Dedifferentiated amniotic fluid mesenchymal stem cell (primary cell): ENCODE data around the gene KIF4B.
A peak's percentile ranks its signal among the peaks of the same experiment; 100 is the strongest.
"Not testable (repeated sequence)": the region's sequence is repeated elsewhere in the genome, so short reads cannot be mapped to it uniquely, and the experiment has no call there.

ENCODE experiments used
- DNase-seq: peaks from one replicate; pipeline ENCODE4 v3.0.0-alpha.2; 2016; ENCODE audit errors: extremely low spot score

Gene KIF4B, protein sequence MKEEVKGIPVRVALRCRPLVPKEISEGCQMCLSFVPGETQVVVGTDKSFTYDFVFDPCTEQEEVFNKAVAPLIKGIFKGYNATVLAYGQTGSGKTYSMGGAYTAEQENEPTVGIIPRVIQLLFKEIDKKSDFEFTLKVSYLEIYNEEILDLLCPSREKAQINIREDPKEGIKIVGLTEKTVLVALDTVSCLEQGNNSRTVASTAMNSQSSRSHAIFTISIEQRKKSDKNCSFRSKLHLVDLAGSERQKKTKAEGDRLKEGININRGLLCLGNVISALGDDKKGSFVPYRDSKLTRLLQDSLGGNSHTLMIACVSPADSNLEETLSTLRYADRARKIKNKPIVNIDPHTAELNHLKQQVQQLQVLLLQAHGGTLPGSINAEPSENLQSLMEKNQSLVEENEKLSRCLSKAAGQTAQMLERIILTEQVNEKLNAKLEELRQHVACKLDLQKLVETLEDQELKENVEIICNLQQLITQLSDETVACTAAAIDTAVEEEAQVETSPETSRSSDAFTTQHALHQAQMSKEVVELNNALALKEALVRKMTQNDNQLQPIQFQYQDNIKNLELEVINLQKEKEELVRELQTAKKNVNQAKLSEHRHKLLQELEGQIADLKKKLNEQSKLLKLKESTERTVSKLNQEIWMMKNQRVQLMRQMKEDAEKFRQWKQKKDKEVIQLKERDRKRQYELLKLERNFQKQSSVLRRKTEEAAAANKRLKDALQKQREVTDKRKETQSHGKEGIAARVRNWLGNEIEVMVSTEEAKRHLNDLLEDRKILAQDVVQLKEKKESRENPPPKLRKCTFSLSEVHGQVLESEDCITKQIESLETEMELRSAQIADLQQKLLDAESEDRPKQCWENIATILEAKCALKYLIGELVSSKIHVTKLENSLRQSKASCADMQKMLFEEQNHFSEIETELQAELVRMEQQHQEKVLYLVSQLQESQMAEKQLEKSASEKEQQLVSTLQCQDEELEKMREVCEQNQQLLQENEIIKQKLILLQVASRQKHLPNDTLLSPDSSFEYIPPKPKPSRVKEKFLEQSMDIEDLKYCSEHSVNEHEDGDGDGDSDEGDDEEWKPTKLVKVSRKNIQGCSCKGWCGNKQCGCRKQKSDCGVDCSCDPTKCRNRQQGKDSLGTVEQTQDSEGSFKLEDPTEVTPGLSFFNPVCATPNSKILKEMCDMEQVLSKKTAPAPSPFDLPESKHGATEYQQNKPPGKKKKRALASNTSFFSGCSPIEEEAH

GRCh38 chr5:155013526-155013925 lies at the start of gene KIF4B:
Gene KIF4B, plus strand, starts transcription at chr5:155013755. Its CDS starts 105 bp downstream, at chr5:155013860.
- no peak for DNase-seq

GRCh38 chr5:154966081-154966841 lies 47.3 kb upstream of the KIF4B start:
- no peak for DNase-seq

DNA sequence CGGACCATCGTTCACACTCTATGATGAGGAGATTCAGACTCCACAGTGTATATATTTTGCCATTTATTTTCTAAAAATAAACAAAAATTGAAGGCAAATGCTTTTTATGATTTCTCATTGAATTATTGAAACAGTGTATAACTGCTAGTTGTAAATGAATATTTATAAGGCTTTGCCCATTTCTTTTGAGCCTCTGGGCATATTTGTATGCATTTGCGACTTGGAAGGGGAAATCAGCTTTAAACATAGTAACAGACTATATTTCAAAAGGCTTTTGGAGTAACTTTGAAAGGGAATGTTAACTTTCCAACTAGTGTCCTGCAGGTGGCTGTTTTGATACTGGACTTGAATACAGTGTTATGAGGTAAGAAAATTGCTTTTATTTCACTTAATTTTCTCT lies 46.7 kb upstream of the KIF4B start:
- DNase-seq: no peak

DNA sequence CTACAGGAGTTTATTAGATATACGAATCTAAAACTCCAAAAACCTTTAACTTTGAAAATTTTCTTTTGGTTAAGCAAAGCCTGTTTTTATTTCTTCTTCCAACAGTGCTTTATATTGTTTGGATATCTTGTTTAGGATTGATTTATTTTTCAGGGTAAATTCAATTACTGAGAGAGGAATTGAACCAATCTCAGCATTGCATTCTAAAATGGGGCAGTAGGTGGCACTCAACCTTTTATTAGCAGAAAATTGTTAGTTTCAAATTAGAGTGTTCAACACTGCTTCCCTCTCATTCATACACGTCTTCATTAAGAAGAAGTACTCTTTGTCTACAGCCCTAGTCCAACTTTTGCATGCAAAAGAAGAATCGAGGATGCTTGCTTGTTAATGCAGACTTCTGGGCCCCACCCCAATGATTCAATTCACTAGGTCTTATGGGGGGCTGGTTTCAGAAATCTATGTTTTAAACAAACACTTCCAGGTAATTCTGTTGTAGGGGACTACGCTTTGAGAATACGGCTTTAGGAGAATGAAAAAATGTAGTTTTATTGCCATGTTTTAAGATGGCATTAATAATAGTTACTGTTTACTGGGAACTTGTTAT lies 46.0 kb upstream of the KIF4B start:
- DNase-seq: no peak

DNA sequence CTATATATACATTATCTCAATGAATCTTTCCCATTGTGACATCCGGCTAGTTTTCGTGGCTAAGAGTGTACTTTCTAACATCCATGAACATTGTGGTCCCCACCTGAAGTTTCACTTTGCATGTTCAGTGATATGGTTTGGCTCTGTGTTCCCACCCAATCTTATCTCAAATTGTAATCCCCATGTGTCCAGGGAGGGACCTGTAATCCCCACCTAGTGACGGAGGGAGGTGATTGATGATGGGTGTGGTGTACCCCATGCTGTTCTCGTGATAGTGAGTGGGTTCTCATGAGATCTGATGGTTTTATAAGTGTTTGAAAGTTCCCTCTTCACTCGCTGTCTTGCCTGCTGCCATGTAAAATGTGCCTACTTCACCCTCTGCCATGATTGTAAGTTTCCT lies 44.6 kb upstream of the KIF4B start:
- DNase-seq: no peak

DNA sequence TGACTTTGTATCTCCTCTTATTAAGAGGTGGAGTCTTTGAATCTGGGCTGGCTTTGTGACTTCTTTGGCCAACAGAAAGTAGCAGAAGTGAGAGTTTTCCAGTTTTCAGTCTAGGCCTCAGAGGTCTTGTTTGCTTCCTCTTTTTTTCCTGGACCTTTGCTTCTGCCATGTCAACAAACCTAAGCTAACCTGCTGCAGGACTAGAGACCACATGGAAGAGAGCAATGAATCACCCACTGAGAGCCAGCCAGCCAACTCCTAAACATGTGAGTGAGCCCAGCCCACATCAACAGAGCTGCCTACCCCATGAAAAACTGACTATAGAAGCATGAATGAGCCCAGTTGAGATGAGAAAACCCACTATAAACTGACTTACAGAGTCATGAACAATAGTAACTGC lies 42.8 kb upstream of the KIF4B start:
- DNase-seq: no peak

- no peak for DNase-seq
Observed at GRCh38 chr5:154971501-154971900, 42.1 kb upstream of the KIF4B start.

- DNase-seq: peak; percentile 51
Observed at GRCh38 chr5:154972476-154973080, 41.0 kb upstream of the KIF4B start.

DNA sequence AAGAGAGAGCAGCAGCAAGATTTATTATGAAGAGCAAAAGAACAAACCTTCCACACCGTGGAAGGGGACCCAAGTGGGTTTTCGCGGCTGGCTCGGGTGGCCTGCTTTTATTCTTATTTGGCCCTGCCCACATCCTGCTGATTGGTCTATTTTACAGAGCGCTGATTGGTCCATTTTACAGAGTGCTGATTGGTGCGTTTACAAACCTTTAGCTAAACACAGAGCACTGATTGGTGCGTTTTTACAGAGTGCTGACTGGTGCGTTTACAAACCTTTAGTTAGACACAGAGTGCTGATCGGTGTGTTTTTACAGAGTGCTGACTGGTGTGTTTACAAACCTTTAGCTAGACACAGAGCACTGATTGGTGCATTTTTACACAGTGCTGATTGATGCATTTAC lies 37.5 kb upstream of the KIF4B start:
- DNase-seq: not testable (repeated sequence)

DNA sequence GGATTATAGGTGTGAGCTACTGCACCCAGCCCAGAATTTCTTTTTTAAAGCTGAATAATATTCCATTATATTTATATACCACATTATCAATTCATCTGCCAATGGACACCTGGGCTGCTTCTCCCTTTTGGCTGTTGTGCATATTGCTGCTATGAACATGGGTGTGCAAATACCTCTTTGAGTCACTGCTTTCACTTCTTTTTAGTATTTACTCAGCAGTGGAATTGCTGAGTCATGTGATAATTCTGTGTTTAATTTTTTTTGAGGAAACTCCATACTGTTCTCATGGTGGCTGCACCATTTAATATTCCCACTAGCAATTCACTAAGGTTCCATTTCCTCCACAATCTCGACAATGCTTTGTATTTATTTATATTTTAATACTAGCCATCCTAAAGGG lies 36.1 kb upstream of the KIF4B start:
- no peak for DNase-seq

GRCh38 chr5:154978294-154978693 lies 35.3 kb upstream of the KIF4B start:
- DNase-seq: not testable (repeated sequence)

GRCh38 chr5:154984946-154985516 lies 28.5 kb upstream of the KIF4B start:
- DNase-seq: no peak

DNA sequence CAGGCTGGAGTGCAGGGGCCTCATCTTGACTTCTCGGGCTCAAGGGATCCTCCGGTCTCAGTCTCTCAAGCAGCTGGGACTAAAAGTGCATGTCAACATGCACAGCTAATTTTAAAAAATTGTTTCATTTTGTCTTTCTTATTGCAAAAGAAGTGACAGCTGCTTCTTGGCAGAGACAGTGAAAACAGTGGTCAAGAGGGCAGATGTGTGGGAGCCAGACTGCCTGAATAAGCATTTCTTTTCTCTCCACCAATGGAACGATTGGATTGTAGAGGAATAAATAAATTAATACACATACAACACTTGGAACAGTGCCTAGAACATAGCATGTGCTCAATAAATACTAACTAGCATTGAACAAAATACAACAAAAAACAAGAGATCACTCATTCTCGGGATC lies 27.4 kb upstream of the KIF4B start:
- DNase-seq: no peak

DNA sequence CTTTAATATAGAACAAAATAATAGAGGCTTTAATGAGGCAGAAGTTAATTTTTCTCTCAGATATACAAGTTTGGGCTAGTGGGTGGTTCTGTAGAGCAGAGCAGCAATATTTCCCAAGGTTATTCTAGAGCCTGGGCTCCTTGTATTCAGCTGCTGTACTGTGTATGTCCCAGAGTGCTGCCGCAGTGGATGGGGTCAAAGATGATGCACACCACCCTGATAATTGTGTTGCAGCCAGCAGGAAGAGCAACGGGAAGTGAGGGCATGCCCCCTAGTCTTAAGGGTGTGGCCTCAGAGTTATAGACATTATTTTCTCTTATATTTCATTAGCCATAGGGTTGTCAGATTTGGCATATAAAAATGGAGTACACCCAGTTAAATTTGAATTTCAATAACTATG lies 23.9 kb upstream of the KIF4B start:
- no peak for DNase-seq

GRCh38 chr5:154993461-154993860 lies 20.1 kb upstream of the KIF4B start:
- DNase-seq: no peak

DNA sequence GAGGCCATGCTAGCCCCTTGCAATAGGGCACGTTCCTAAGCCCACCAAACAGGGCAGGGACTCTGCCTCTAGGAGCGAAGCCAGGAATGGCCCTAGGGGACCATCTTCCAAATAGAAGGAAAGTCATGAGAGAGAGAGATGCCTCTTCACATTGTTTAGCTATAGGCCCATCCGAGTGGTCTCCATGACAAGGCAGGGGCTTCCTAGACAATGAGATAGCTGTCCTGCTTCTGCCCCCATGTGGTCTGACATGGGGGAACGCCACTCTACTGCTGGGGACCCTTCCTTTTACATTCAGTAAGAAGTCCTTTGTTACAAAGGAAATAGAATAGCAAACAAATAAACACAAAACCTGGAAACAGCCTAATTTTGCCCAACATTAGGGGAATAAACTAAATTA lies 17.9 kb upstream of the KIF4B start:
- no peak for DNase-seq

- no peak for DNase-seq
Observed at GRCh38 chr5:154997746-154998145, 15.8 kb upstream of the KIF4B start.

DNA sequence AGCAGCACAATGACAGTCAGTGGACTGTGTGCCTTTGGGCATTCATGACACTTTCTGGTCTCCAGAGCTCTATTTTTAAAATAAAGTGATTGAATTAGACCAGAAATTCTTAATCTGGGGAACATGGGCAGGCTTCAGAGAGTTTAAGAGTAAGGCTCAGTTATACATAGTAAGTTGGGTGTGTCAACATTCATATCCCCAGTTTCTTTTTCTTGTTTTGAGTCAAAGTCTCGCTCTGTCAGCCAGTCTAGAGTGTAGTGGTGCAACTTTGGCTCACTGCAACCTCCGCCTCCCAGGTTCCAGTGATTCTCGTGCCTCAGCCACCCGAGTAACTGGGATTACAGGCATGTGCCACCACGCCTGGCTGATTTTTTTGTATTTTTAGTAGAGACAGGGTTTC lies 13.7 kb upstream of the KIF4B start:
- DNase-seq: no peak

DNA sequence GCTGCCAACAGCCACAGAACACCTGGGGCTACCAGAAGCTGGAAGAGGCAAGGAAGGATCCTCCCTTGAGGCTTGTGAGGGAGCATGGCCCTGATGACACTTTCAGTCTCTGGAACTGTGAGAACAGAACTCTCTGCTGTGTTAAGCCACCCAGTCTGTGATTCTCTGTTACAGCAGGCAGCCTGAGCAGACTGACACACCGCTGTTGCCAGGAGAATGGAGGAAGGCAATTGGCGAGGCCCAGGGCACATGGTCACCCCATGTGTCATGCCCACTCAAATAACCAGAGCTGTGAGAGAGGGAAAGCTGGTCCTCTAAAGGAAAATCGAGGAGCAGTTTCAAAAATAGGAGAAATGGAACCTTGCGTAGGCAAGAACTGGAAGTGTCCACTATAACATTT lies 12.0 kb upstream of the KIF4B start:
- no peak for DNase-seq

DNA sequence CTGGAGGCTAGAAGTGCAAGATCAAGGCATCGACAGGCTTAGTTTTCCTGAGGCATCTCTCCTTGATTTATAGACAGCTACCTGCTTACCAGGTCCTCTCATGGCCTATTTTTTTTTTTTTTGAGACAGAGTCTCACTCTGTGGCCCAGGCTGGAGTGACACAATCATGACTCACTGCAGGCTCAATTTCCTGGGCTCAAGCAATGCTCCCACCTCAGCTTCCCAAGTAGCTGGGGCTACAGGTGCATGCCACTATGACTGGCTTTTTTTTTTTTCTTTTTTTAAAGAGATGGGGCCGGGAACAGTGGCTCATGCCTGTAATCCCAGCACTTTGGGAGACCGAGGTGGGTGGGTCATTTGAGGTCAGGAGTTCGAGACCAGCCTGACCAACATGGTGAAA lies 10.8 kb upstream of the KIF4B start:
- DNase-seq: not testable (repeated sequence)
